Prostate gland (tissue), 2 donors: ENCODE data around the gene HNRNPM.

ENCODE experiments used
- POLR2A ChIP-seq: fragments of 450-650 bp; IDR thresholded peaks from one replicate; pipeline ENCODE4 v1.6.1; 2016; ENCODE audit warnings: antibody characterized with exemption, mild to moderate bottlenecking
- POLR2AphosphoS5 ChIP-seq: sonication (generic); formaldehyde crosslinking; IDR thresholded peaks from one replicate; pipeline ENCODE4 v1.6.1; 2017; ENCODE audit warnings: antibody characterized with exemption
- TF ChIP-seq, protein P1 (sequence below), 4 experiments: fragments of 200-600 bp in 2 of 4; fragments of 450-650 bp in 2 of 4; sonication (generic) in 2 of 4; IDR thresholded peaks; 1 replicate in 3 of 4; 2 replicates in 1 of 4; pipeline ENCODE4 v1.5.1; 2016 to 2019; ENCODE audit warnings: antibody characterized with exemption in 4 of 4, mild to moderate bottlenecking in 2 of 4, moderate library complexity in 2 of 4

DNA sequence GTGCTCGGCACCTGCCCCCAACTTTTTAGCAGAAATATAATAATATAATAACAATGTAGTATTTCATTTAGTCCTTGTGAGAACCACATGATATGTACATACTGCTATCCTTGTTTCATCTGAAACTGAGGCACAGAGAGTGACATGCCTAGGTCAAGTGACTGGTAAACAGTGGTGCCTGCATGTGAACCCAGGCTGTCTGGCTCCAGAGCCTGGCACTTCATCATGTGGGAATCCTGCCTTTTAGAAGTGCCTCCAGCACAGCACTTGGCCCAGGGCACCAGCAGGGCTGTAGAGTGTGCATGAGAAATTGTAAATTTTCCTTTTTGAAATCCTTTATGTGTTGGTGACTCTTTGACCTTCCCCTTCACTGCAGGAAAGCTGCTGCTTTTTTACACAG, 30.2 kb downstream of the HNRNPM start:
- TF ChIP-seq, protein P1, sequence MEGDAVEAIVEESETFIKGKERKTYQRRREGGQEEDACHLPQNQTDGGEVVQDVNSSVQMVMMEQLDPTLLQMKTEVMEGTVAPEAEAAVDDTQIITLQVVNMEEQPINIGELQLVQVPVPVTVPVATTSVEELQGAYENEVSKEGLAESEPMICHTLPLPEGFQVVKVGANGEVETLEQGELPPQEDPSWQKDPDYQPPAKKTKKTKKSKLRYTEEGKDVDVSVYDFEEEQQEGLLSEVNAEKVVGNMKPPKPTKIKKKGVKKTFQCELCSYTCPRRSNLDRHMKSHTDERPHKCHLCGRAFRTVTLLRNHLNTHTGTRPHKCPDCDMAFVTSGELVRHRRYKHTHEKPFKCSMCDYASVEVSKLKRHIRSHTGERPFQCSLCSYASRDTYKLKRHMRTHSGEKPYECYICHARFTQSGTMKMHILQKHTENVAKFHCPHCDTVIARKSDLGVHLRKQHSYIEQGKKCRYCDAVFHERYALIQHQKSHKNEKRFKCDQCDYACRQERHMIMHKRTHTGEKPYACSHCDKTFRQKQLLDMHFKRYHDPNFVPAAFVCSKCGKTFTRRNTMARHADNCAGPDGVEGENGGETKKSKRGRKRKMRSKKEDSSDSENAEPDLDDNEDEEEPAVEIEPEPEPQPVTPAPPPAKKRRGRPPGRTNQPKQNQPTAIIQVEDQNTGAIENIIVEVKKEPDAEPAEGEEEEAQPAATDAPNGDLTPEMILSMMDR (IDR thresholded peaks at IDR 0.05) = no peak
- TF ChIP-seq POLR2AphosphoS5 = no peak
- no peak for TF ChIP-seq POLR2A
